Aorta (tissue), 5 donors: ENCODE results near the gene PTH1R. TPM values are rescaled to one million over a fixed set of nuclear protein-coding genes. Genes with fewer than 3 reads are reported as not detected.

Experiments used
- ATAC-seq: fragments of 200-7000 bp; cut with Tn5 transposase; one replicate; pipeline ENCODE4 v1.9.1; 2022; ENCODE audit warnings: moderate library complexity; ENCODE audit not compliant: low FRiP score
- DNase-seq, 2 donors: peaks; one replicate each; pipeline ENCODE4 v3.0.0-alpha.2; 2020
- H3K27ac ChIP-seq, 2 donors: one replicate each; pipeline ENCODE4 v1.5.1; 2013; ENCODE audit warnings: low read length in 2 of 2, mild to moderate bottlenecking in 2 of 2, moderate library complexity in 2 of 2, control low read depth in 1 of 2, inconsistent platforms in 1 of 2, low read depth in 1 of 2
- H3K27me3 ChIP-seq, 2 donors: one replicate each; pipeline ENCODE4 v1.6.1; 2013; ENCODE audit warnings: control low read depth in 1 of 2, low read length in 1 of 2, mild to moderate bottlenecking in 1 of 2, moderate library complexity in 1 of 2; ENCODE audit not compliant: insufficient read depth in 2 of 2, control insufficient read depth in 1 of 2
- H3K36me3 ChIP-seq, 2 donors: one replicate each; pipeline ENCODE4 v1.6.1; 2013; ENCODE audit warnings: control low read depth in 1 of 2, low read length in 1 of 2, mild to moderate bottlenecking in 1 of 2; ENCODE audit not compliant: insufficient read depth in 2 of 2, control insufficient read depth in 1 of 2
- H3K4me1 ChIP-seq, 2 donors: one replicate each; pipeline ENCODE4 v1.6.1; 2013; ENCODE audit warnings: low read length in 2 of 2, control low read depth in 1 of 2, mild to moderate bottlenecking in 1 of 2, moderate library complexity in 1 of 2; ENCODE audit not compliant: insufficient read depth in 2 of 2, control insufficient read depth in 1 of 2
- H3K4me3 ChIP-seq, 2 donors: one replicate each; pipeline ENCODE4 v1.5.1; 2013; ENCODE audit warnings: low read length in 2 of 2, control low read depth in 1 of 2, mild to moderate bottlenecking in 1 of 2
- H3K9me3 ChIP-seq: one replicate; pipeline ENCODE4 v1.6.1; 2013; ENCODE audit warnings: mild to moderate bottlenecking, low read length; ENCODE audit not compliant: control insufficient read depth
- WGBS, 2 donors: extraction: QIAGEN DNeasy Blood & Tissue Kit; methylation state at CpG; one replicate each; pipeline ENCODE4 v1.1.7; 2013; 5-methylcytosine and 5-hydroxymethylcytosine counted together
- intact Hi-C, 2 donors: fragments of 100-400 bp; cut with DNase I; formaldehyde crosslinking; loops; one replicate each; pipeline versions ENCODE4 v1.14.2 to v1.15.0; 2022
- polyA plus RNA-seq, 2 donors: library from polyadenylated mRNA; stranded (reverse); fragments of 200-250 nt; gene quantifications; one replicate each; pipeline ENCODE4 v1.2.3, GENCODE V29; 2013
- total RNA-seq, 2 donors: library from RNA; stranded (reverse); fragmentation: NEBNext Ultra II Directional; extraction: Animal tissue kit (Norgen Biotek cat#: 25700); gene quantifications; one replicate each; pipeline ENCODE4 v1.2.1, GENCODE V29; 2021
- donor health status: healthy with polysubstance abuse.
- donor health status: Bipolar disorder and iron deficiency.
- donor health status: DM: no; HTN: no; CAD: no.
- donor health status: DM: no; HTN: no; CAD: no.
- donor health status: DM: yes; HTN: yes; CAD: no.

Gene PTH1R
- total and polyA plus RNA-seq, 4 donors = 6.6 to 38.6 (median 7.6) TPM

GRCh38 chr3:46895761-46896160 lies 18.2 kb downstream of the PTH1R start:
- Histone ChIP-seq H3K4me1 (no peaks in the 10 kb centered on the region), H3K27ac (no peak overlapping the region), H3K27me3 (no peaks in the 10 kb centered on the region), H3K9me3 (no peaks in the 10 kb centered on the region), H3K4me3 (no peak overlapping the region), H3K36me3 (no peaks in the 10 kb centered on the region)
- 75 to 88% methylated on average over 4 of the region's 4 CpGs for WGBS, 2 donors
- DNase-seq (peak; percentile 30 to 49), ATAC-seq (no peak)
- intact Hi-C loops = no loop called here

GRCh38 chr3:46896386-46896785 lies 18.9 kb downstream of the PTH1R start:
- 84 to 86% methylated on average over 4 to 5 of the region's 5 CpGs for WGBS, 2 donors

GRCh38 chr3:46897031-46897430 lies 19.5 kb downstream of the PTH1R start:
- intact Hi-C loops = no loop called here
- 90 to 96% methylated on average over 2 of the region's 2 CpGs for WGBS, 2 donors
- H3K4me3 ChIP-seq = no peak overlapping the region
- DNase-seq = peak; percentile 33 to 42
- no peaks in the 10 kb centered on the region for H3K4me1 ChIP-seq
- no peak overlapping the region for H3K27ac ChIP-seq
- ATAC-seq = no peak
- no peaks in the 10 kb centered on the region for H3K9me3 ChIP-seq
- no peaks in the 10 kb centered on the region for H3K27me3 ChIP-seq
- H3K36me3 ChIP-seq = no peaks in the 10 kb centered on the region

More at GRCh38 chr3:46896386-46896785, 18.9 kb downstream of the PTH1R start:
- intact Hi-C loops = no loop called here
- ATAC-seq (no peak), DNase-seq (peak; percentile 34 to 59)
- Histone ChIP-seq H3K27me3 (no peaks in the 10 kb centered on the region), H3K27ac (no peak overlapping the region), H3K36me3 (no peaks in the 10 kb centered on the region), H3K9me3 (no peaks in the 10 kb centered on the region), H3K4me3 (no peak overlapping the region), H3K4me1 (no peaks in the 10 kb centered on the region)

- intact Hi-C loops = no loop called here
- H3K4me3 ChIP-seq = no peak overlapping the region
- H3K27me3 ChIP-seq = no peaks in the 10 kb centered on the region
- no peaks in the 10 kb centered on the region for H3K9me3 ChIP-seq
- 70 to 74% methylated on average over 15 of the region's 15 CpGs for WGBS, 2 donors
- H3K27ac ChIP-seq = no peak overlapping the region
- DNase-seq (peak; percentile 33 to 70), ATAC-seq (no peak)
- H3K4me1 ChIP-seq = no peaks in the 10 kb centered on the region
- H3K36me3 ChIP-seq = no peaks in the 10 kb centered on the region
These were observed 20.4 kb downstream of the PTH1R start for GRCh38 chr3:46897829-46898320.

GRCh38 chr3:46898321-46899150 lies 21.0 kb downstream of the PTH1R start:
- intact Hi-C loops = no loop called here
- no peaks in the 10 kb centered on the region for H3K36me3 ChIP-seq
- DNase-seq = peak; percentile 49 to 78
- no peak overlapping the region for H3K27ac ChIP-seq
- H3K4me1 ChIP-seq = no peaks in the 10 kb centered on the region
- WGBS, 2 donors = 10 to 15% methylated on average over 60 to 71 of the region's 71 CpGs
- H3K9me3 ChIP-seq = no peaks in the 10 kb centered on the region
- no peaks in the 10 kb centered on the region for H3K27me3 ChIP-seq
- no peak for ATAC-seq
- no peak overlapping the region for H3K4me3 ChIP-seq

- intact Hi-C loops = no loop called here
- WGBS, 2 donors = 78 to 79% methylated on average over 22 of the region's 22 CpGs
- DNase-seq (peak; percentile 60 to 82), ATAC-seq (no peak)
- no peaks in the 10 kb centered on the region for H3K36me3 ChIP-seq
- H3K9me3 ChIP-seq = no peaks in the 10 kb centered on the region
- no peak overlapping the region for H3K27ac ChIP-seq
- H3K4me3 ChIP-seq = no peak overlapping the region
- H3K27me3 ChIP-seq = no peaks in the 10 kb centered on the region
- H3K4me1 ChIP-seq = no peaks in the 10 kb centered on the region
These were observed 21.9 kb downstream of the PTH1R start for GRCh38 chr3:46899151-46900006.

GRCh38 chr3:46900007-46900292 lies 22.4 kb downstream of the PTH1R start:
- Histone ChIP-seq H3K4me1 (no peaks in the 10 kb centered on the region), H3K27me3 (no peaks in the 10 kb centered on the region), H3K36me3 (no peaks in the 10 kb centered on the region), H3K9me3 (no peaks in the 10 kb centered on the region), H3K4me3 (no peak overlapping the region), H3K27ac (no peak overlapping the region)
- intact Hi-C loops = no loop called here
- peak; percentile 63 to 76 for DNase-seq
- ATAC-seq = no peak
- WGBS, 2 donors = 22 to 24% methylated on average over 5 of the region's 5 CpGs

- Histone ChIP-seq H3K4me3 (no peak overlapping the region), H3K36me3 (no peaks in the 10 kb centered on the region), H3K27ac (no peak overlapping the region), H3K9me3 (no peaks in the 10 kb centered on the region), H3K4me1 (no peaks in the 10 kb centered on the region), H3K27me3 (no peaks in the 10 kb centered on the region)
- peak in 1 of 2 donors; percentile 57 for DNase-seq
- WGBS, 2 donors = 84 to 85% methylated on average over 6 of the region's 6 CpGs
- no peak for ATAC-seq
- intact Hi-C loops = no loop called here
These were observed 22.8 kb downstream of the PTH1R start for GRCh38 chr3:46900356-46900755.
